HG03025 (cell line): Measurements from ENCODE around the gene RNU6-7.

Source experiments
- ATAC-seq: cut with Tn5 transposase; IDR thresholded peaks from one replicate; pipeline ENCODE4 v1.9.1; 2021; ENCODE audit warnings: mild to moderate bottlenecking, moderate library complexity; ENCODE audit not compliant: unreplicated experiment, low FRiP score

RNU6-7 gene

DNA sequence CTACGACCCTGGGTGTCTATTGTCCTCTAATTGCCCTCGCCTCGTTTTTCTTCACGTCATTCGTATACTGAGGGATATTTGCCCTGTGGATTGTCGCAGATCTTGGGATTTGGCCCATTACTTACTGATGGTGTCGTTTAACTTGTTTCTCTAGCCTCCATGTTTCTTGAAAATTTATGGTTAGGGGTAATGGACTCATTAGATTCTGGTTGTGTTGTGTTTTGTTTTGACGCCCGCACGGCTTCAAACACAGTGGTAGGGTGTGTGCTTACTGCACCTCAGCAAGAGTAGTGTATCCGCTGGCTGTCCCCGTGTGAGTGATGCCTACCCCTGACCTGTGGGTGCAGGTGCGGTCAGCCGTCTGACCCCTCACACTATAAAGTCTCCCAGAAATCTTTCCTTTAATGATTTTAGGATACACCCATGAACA, 2.1 kb downstream of the RNU6-7 start:
- ATAC-seq: no peak

GRCh38 chr14:32205554-32205953, 3.7 kb downstream of the RNU6-7 start:
- no peak for ATAC-seq

DNA sequence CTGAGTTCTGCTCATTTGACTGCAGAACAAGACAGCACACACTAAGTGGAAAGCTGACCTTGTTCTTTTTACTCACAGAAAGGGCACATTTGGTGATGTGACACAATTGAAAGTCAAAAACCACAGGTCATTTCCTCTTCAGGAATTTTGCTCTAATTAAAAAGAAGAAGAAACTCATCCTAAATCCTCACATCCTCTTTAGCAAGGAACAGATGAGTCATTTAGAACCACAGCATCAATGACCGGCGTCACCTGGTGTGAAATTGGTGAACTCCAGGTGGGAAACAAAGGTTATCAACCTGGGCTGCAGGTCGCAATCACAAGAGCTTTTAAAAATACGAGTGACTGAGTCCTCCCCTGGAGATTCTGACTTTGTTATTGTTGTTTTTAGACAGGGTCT, 4.1 kb downstream of the RNU6-7 start:
- ATAC-seq: no peak

DNA sequence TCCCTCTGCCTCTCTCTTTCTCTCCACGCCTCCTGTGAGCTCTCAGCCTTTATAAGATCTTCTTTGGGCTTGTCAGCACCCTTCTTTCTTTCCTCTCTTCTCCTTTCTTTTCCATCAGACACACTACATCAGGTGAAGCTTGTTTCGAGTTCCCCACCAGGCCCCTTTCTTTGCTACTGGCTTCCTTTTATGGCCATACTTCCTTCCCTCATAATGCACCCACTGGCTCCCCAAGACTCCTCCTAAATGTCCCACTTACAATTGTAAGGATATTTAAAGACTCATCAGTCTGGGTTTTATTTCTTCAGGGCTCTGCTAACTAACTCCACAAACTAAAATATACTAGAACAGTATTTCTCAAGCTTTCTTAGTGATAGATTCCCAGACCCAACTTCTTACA, 4.7 kb downstream of the RNU6-7 start:
- no peak for ATAC-seq

- ATAC-seq: no peak
Observed at GRCh38 chr14:32208490-32208889, 6.6 kb downstream of the RNU6-7 start.

GRCh38 chr14:32209471-32209870, 7.6 kb downstream of the RNU6-7 start:
- ATAC-seq: no peak

DNA sequence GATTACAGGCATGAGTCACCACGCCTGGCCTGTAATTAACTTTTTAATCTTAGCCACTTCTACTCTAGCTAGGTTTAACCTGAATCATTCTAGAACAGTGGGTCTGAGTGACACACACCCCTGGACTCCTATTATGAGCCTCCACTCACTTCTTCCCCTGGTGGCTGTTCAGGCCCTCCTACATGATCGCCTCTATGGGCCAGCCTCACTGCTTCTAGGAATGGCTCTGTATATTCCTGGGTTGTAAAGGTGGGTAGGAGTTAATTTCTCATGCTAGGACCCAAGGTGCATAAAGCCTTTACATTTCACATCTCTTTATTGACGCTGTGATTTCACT, 9.2 kb downstream of the RNU6-7 start:
- ATAC-seq: no peak

GRCh38 chr14:32212833-32213232, 11.0 kb downstream of the RNU6-7 start:
- no peak for ATAC-seq

- no peak for ATAC-seq
Observed at GRCh38 chr14:32217301-32217700, 15.5 kb downstream of the RNU6-7 start.

DNA sequence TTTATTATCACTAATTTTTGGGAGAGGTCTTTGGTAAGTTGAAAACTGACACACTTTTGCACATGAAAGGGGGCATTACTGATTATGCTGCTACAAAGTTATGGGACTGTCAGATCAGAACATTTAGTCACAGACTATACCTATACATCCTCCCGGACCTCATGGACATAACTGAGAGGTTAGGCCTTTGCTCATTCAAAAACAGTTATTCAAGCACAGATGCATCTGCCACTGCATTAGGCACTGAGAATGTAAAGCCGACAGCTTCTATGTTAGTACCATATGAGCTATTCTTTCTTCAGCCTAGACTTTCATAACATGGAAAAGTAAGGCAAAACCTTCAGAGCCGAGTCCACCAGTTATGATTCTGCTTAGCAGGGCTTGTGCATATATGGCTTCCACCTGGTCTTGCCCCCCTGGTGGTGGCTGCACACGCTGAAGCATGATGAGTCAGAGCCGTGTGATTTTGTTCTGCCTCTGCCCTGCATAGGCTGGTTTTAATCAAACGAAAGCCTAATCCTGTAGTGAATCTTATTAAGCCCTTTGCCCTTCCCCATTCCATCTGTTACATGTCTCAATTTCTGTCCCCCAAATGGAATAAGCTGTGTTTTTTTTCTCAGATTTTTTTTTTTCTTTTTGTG, 23.0 kb downstream of the RNU6-7 start:
- no peak for ATAC-seq

DNA sequence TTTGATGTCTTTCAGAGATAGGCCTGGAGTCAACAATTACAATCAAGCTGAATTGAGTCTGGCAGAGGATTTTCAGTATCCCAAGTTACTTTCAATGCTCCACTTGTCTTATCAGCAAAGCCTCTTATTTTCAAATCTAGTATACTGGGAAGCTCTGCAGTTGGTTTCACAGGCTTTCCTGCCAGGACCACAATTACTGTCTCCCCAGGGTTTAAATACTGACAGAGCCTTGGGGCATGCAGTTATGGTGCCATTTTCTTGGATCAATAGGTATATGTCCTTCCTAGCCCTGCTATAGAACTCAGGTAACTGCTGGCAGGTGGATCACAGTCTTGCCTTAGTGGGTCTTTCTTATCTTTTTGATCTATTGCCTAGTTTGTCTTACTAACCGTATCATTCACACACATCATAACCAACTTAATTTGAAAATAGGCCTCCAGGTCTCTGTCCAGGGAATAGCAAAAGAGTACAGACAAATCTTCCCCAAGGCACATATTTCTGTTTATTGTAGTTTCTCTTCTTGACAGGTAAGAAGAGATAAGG, 23.6 kb downstream of the RNU6-7 start:
- ATAC-seq: no peak

GRCh38 chr14:32226056-32226455, 24.2 kb downstream of the RNU6-7 start:
- no peak for ATAC-seq

- no peak for ATAC-seq
Observed at GRCh38 chr14:32230181-32230580, 28.3 kb downstream of the RNU6-7 start.

GRCh38 chr14:32230695-32231280, 28.9 kb downstream of the RNU6-7 start:
- ATAC-seq: no peak

DNA sequence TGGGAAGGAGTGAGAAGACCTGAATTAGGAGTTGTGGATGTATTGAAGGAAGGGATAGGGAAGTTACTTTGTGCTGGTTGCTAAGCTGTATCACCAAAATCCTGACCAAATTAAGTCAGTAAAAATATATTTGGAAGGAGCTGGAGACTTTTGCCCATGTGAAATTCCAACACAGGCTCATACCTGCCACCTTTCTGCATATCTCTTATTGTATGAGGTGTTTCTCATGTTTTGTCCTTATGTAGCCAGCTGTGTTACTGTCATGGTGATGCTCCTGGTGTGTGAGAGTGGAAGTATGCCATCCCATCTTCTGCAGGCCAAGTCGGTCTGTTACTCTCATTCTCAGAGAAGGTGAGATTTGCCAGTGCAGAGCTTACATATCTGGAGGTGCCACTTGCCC, 30.6 kb downstream of the RNU6-7 start:
- no peak for ATAC-seq

DNA sequence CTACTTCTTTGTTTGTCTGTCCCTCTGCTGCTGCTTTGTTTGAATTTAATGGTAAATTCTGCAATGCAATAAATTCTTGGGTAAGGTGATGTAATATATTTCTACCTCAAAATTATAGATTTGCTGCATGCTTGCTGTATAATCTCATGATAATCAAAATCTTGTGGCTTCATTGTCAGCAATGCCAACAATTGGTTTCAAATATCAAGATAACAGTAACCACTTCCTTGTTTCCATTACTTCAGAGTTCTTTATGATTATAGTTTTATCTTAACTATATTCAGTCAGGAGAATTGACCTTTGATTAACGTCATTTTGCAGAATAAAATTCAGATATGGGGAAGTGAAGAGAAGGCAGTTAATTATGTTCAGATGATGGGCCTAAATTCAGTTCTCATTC, 31.4 kb downstream of the RNU6-7 start:
- ATAC-seq: no peak

DNA sequence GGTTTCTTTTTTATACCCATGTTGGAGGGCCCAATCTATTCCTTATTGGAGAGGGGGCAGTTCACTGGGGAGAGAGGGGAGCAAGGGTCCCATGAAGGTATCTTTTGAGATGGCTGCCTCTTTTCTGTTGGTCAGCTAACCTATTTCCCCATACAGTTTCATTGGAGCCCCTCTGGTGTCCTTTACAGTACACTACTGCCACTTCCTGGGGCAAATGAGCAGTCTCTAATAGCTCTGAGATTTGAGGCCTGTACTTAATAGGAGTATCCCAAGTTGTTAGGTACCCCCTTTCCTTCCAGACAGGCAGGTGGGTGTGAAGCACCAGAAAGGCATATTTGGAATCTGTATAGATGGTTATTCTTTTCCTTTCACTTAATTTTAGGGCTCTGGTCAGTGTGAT, 42.6 kb downstream of the RNU6-7 start:
- no peak for ATAC-seq

DNA sequence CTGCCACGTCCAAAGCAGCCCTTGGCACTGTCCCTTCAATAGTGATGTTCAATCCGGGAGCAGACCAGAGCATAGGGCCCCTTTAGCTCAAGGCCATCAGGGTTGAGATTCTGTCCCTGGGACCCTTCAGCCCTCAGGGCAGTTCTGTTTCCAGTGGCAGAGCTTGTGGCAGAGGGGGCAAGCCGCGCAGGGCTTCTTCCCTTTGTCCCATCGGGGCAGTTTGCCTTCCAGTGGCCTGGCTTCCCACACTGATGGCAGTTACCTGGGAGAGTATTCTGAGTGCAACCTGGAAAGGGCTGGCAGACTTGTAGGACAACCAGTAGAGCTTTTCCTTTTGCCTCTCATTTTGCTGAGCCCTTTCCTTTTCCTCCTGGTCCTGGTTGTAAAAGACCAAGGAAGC, 44.9 kb downstream of the RNU6-7 start:
- no peak for ATAC-seq

DNA sequence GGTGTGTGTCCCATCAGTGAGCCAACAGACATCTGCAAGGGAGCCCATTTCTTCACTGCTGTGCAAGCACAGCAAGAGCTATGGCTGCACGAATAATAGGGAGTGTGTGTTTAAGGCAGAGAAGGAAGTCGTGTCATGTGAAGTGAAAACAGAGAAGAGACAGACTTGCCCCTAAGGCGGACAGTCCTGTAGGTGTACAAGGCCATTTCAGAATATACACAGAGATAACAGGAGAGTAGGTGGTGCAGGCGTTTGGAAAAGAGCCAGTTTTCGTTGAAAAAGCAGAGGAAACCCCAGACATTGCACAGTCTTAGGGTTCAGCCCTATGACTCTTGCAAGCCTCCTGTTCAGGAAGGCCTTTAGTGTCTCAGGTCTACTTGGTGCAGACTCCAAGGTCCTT, 47.5 kb downstream of the RNU6-7 start:
- ATAC-seq: no peak

DNA sequence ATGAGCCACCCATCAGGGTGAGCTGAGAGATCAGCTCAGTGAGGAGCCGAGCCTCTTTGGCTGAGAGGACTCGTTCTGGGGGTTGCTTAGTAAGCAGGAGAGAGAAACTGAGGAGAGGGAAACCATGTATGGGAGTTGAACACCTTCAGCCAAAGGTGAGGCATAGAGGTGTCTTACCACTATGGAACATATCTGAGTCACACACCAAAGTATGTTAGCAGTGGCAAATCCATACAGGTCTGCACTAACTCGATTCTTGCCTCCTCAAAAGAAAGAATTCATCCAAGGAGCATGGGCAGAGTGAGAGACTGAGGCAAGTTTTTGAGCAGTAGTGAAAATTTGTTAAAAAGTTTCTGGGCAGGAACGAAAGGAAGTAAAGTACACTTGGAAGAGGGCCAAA, 47.9 kb downstream of the RNU6-7 start:
- no peak for ATAC-seq

DNA sequence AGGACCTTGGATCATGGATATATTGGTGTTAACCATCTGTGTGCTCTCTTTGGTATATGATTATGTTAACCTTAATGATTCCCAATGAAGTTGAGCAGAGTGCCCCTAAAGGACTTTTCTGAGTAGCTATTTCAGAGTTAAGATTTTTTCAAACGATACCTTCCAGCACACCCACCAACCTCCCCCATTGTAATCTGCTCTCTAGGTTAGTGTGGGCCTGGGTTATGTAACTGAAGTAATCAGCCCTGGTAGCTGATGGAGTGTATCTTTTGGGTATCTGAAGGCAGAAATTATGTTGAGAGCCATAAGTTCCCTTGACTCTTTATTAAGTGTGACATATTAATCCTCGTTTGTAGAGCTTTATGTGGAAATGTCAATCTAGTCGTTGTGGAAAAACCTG, 48.8 kb downstream of the RNU6-7 start:
- no peak for ATAC-seq

DNA sequence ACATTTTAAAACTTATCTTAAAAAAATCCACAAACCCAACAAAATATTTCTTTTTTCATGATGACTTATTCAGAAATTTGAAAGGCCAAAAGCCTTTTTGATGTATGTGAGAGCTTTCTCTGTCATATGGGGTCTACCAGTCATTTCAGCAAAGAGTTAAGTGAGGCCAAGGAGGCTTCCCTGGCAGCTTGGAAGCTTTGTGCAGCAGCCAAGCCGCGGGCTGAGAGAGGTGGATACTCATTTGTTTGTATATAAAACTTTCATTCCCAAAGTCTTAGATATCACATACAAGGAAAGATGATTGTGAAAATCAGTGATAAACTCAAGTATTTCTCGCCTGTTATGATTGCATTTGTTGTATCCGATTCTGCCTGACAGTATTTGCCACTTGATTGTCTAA, 49.7 kb downstream of the RNU6-7 start:
- no peak for ATAC-seq
